NAMALWA (cell line): ENCODE measurements around the gene UBE2K.
A peak's percentile ranks its signal among the peaks of the same experiment; 100 is the strongest.
"Not testable (repeated sequence)": the region's sequence is repeated elsewhere in the genome, so short reads cannot be mapped to it uniquely, and the experiment has no call there.

Experiments
- DNase-seq: peaks from one replicate; pipeline ENCODE4 v3.0.0-alpha.2; 2015; ENCODE audit warnings: low spot score

The UBE2K gene

DNA sequence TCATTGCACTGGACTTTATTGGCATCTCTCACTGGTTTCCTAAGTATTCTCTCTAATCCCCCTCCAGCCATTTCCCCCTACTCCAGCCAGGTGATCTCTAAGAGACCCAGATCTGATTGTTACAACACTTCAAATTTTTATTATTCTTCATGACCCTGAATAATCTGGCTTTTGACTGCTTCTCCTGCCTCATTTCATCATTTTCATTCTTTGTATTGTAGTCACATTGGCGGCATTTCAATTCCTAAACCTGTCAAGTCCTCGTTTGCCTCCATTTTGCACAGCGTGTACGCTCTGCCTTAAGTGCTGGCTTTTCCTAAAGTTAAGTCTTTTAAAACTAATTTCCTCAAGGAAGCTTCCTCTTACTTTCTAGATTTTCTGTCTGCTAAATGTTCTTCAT is 31.6 kb downstream of the UBE2K start:
- DNase-seq, result no peak

DNA sequence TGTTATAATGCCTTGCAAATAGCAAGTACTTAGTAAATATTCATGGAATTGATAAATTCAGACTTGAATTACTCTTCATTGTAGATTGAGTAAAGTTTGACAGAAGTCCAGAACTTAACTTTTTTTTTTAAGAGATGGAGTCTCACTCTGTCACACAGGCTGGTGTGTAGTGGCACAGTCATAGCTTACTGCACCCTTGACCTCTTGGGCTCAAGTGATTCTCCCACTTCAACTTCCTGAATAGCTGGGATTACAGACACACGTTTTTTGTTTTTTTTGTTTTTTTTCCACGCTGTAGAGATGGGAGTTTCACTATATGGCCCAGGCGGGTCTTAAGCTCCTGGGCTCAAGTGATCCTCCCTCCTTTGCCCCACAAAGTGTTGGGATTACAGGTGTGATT is 32.1 kb downstream of the UBE2K start:
- no peak for DNase-seq

DNA sequence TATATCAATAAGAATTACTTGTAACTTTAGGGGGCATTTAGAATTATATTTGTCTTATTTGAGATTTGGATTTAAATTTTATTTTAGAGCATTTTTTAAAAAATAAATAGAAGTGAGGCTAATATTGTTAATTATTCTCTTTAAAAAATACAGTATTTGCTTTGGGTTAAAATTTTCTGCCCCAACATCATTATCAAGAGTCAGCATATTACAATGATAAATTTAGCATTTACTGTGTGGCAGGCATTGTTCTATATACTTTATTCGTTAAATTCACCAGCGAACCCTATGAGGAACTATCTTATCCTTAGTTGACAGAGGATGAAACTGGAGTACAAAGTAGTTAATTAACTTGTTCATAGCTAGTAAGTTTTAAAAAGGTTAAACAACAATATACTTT is 34.0 kb downstream of the UBE2K start:
- DNase-seq, result no peak

DNA sequence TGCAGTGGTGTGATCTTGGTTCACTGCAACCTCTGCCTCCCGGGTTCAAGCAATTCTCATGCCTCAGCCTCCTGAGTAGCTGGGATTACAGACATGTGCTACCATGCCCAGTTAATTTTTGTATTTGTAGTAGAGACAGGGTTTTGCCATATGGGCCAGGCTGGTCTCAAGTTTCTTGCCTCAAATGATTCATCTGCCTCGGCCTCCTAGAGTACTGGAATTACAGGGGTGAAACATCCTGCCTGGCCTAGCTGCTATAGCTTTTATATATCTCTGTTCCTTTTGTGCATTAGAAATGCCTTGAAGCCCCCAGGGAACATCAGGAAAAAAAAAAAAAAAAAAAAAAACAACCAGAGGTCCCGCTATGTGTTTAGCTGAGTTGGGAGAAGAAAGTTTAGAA is 34.8 kb downstream of the UBE2K start:
- no peak for DNase-seq

DNA sequence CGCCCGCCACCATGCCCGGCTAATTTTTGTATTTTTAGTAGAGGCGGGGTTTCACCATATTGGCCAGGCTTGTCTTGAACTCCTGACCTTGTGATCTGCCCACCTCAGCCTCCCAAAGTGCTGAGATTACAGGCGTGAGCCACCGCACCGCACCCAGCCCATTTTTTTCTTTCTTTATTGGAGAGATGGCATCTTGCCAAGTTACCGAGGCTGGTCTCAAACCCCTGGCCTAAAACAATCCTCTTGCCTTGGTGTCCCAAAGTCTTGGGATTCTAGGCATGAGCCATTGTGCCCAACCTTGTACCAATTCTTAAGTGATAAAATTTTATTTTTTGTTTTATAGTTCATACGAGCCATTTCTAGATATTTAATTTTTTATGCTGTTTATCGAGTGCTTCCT is 41.7 kb downstream of the UBE2K start:
- DNase-seq, result not testable (repeated sequence)

DNA sequence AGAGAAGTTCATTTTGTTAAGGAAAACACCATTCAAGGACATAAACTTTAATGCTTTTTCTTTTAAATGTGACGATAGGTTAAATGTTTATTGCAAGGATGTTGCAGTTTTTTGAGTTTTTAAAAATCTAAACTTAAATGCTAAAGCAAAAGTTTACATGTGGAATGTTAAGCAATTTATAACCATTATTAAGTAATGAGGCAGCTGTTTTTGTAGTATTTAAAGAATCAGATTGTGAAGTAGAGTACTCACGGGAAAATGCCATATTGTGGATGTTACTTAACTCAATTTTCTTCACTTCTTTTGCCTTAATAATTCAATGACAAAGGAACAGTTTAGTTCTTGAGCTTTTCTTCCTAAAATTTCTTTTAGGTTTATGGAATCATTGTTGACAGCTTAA is 43.5 kb downstream of the UBE2K start:
- no peak for DNase-seq

DNA sequence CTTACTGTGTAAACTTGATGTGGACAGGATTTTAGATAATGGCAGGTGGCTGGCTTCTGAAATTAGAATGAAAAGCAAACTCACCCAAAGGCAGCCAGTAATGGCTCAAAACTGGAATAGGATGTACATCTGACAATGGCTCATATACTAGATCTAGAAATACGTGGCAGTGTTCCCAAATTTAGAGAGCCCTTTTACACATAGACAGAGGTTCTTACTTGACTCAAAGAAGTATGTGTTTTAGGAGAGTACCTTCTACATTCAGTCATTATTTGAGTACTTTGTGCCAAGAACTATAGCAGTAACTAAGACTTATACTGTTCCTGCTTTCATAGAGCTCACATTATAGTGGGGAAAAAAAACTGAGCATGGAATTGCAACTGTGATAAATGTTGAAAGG is 48.0 kb downstream of the UBE2K start:
- no peak for DNase-seq

DNA sequence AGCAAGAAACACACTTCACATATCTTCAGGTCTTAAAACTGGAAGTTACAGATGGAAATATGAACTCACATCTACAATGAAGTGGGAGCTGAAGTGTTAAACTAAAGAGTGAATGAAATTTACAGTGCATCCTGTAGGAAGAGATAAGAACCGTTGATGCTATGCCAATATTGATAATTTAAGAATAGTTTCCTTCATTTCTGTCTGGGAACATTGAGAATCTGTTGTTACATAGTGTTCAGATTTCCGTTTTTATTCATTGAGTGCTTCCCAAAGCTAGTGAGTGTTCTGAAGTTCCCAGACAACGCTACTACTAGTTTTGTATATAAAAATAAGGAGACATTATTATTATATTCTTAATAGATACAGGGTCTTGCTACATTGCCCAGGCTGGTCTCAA is 52.3 kb downstream of the UBE2K start:
- DNase-seq, result no peak

DNA sequence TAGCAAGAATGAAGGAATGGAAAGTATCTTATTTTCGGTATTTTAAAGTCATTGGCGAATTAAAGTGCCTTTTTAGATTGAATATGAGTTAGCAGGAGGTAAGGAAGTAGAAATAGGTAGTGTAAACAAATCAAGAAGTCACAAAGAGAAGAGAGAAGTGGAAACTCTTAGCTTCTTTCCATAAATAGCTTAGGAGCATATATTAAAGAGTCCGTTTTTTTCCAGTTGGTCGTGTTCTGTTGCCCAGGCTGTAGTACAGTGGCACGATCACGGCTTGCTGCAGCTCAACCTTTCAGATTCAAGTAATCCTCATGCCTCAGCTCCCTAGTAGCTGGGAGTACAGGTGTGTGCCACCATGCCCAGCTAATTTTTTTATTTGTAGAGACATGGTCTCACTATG is 56.4 kb downstream of the UBE2K start:
- peak; percentile 29 for DNase-seq

DNA sequence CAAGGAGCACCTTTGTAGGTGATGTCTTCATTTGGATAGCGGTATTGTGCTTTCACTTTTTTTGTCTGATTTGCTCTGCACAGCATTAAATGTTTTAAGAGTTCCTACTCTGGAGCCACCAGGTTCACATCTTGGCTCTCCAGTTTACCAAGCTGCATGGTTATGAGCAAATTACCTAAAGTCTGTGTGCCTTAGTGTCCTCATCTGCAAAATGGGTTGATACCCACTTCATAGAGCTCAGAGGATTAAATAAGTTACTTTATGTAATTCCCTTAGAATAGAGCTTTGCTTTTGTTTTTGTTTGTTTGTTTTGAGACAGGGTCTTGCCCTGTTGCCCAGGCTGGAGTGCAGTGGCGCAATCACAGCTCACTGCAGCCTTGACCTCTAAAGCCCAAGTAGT is 58.2 kb downstream of the UBE2K start:
- no peak for DNase-seq

DNA sequence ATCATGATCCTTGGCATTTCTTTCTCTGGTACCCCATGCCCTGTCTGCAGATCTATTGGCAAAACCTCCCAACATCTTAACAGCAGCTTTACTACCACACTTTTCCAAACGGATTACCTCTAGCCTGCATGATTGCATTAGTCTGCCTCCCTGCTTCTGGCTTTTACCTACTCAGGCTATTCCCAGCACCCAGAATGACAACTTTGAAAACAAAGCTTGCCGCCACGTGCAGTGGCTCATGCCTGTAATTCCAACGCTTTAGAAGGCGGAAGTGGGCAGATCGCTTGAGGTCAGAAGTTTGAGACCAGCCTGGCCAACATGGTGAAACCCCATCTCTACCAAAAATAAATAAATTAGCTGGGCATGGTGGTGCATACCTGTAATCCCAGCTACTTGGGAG is 60.2 kb downstream of the UBE2K start:
- no peak for DNase-seq

DNA sequence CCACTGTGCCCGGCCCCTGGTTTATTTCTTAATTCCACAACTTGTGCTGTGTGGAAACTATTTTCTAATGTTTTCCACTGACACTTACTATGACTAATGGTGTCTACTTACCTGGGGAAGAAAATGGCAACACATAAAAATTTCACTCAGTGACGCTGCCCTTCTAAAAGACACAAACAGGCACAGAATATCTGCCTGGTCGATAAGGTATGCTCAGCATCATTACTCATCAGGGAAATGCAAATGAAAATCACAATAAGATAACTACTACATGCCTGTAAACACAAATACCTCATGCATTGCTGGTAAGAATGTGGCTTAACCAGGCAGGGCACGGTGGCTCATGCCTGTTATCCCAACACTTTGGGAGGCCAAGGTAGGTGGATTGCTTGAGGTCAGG is 61.6 kb downstream of the UBE2K start:
- no peak for DNase-seq

DNA sequence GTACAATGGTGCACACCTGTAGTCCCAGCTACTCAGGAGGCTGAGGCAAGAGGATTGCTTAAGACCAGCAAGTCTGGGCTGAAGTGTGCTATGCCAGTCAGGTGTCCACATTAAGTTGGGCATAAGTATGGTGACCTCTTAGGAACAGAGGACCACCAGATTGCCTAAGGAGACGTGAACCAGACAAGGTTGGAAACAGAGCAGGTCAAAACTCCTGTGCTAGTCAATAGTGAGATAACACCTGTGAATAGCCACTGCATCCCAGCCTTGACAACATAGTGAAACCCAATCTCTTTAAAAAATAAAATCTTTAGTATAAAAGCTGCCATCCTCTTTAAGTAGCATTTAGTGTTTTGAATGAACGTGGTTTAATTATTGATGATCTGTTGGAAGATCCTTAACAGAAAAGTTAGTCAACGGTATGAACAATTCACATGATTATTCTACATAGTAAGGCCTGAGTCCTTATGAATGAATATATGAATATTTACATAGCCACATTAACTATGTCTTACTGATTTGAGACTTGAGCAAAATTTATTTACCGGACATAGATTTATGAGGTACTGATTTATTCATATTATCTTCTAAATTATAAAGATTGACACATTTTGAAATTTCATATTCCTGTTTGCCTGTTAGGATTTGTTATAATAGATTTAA is 63.2 kb downstream of the UBE2K start:
- no peak for DNase-seq

DNA sequence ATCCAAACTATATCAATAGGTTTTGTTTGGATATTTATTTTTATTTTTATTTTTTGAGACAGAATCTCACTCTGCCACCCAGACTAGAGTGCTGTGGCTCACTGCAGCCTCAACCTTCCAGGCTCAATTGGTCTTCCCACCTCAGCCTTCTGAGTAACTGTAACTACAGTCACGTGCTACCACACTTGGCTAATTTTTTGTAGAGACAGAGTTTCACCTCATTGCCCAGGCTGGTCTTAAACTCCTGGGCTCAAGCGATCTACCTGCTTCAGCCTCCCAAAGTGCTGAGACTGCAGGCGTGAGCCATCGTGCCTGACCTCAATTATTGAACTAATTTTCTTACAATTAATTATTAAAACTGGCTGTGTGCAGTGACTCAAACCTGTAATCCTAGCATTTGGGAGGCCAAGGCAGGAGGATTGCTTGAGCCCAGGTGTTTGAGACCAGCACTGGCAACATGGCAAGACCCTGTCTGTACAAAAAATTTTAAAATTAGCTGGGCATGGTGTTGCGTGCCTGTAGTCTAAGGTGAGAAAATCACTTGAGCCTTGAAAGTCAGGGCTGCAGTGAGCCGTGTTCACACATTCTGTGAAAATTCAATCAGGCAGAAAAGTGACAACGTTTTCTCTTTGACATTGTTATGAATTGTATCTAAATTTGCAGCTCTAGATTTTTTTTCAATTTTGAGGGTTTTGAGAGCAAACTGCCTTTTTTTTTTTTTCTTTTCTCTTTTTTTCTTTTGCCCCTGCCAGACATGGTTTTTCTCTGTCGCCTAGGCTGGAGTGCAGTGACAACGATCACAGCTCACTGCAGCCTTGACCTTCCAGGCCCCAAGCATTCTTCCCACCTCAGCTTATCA is 66.0 kb downstream of the UBE2K start:
- peak; percentile 25 for DNase-seq

DNA sequence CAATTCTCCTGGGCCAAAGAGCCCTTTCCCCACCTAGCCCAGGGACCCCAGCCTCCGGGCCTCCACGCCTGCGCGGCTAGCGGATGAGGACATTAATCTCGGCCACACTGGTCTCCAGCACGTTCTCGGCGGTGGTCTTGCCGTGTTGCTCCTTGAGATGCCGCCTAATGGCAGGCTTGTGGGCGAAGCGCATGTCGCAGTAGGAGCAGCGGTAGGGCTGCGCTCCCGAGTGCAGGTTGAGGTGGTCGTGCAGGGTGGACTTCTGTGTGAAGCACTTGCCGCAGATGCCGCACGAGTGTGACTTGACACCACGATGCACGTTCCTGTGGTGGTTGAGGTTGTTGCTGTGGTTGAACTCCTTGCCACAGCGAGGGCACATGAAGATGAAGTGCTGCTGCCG is 72.1 kb downstream of the UBE2K start:
- DNase-seq, result no peak

DNA sequence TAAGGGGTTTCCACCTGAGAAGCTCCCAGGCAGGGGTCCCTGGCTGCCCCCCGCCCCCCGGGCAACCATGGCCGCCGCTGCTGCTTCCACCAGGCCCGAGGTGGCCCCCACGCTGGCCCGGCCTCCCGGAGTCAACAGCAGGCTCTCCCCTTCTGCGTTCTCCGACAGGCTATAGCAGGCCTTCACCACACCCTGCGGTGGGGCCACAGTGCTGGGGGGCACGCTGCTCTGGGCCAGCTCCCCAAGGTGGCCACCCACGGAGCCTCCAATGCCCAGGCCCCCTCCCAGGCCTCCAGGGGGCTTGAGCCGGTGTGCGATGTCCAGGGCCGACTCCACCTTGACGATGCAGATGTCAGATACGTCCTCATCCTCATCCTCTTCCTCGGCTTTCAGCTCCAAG is 72.5 kb downstream of the UBE2K start:
- no peak for DNase-seq

DNA sequence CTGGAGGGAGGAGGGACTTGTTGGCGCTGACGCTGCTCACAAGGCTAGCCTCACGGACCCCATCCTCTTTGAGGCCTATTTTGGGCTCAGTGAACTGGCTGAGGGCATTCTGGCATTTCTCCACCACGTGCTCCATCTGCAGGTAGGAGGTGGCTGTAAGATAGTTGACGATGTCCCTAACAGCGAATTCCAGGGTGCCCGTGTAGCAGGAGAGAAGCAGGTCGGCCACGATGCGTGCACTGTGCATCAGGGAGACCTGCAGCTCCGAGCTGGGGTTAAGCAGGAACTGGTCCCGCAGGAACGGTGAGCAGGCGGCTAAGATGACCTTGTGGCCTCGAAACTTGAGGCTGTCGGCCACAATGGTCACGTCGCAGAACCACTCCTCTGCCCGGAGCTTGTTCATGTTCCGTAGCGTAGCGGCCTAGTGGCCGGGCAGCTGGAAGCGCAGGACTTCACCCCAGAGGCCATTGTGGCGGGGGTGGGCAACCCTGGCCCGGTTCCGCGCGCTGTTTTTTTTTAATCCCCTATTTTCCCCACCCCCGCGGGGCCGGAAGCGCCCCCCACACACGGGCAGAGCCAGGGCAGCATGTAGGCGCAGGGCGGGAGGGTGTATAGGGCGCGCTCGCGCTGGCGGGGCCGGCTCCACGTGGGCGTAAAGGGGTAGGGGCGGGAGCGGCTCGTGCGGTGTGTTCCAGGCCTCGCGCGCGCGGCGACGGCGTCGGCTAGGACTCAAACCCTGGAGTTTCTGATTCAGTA is 73.2 kb downstream of the UBE2K start:
- no peak for DNase-seq

DNA sequence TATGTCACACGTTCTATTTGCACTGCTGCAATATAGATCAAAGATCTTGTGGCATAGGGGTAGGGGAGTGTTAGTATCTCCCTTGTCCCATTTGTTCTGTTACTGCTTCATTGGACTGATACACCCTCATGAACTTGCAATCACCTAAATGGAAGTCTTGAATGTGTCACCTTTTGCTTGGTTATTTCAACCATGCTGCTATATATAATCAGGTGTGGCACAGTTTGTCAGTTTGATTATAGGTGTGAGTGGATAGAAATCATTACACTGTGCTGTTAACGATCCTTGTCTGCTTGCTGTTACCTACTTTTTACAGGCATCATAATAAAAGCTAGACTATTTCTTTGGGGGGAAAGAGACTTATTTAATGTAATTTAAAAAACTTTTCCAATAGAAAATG is 84.1 kb downstream of the UBE2K start:
- DNase-seq, result not testable (repeated sequence)

DNA sequence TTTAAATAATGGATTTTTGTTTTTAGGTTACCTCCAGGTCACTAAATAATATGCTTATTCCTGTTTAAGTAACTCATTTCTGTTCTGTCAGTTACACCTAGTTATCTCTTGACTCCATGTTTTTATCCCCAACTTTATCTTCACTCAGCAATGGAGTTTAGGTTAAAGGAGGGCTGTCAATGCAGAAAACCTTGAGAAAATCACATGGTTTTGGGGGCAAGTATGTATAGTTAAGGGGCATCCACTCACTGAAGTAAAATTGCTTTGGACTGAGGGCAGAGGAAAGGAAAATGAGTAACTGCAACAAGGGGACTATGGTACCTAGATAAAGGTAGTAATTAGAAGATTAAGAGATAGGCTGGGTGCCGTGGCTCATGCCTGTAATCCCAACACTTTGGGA is 87.1 kb downstream of the UBE2K start:
- no peak for DNase-seq

DNA sequence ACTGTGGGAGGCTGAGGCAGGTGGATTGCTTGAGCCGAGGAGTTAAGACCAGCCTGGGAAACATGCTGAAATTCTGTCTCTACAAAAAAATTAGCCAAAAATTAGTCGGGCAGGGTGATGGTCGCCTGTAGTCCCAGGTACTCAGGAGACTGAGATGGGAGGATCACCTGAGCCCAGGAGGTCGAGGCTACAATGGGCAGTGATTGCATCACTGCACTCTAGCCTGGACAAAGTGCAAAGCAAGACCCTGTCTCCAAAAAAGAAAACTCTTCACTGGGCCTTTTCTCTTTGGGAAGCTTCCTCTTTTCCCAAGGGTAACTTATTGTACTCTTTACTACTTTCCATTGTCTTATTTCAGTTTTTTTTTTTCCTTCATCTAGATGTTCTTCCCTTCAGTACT is 88.9 kb downstream of the UBE2K start:
- no peak for DNase-seq

DNA sequence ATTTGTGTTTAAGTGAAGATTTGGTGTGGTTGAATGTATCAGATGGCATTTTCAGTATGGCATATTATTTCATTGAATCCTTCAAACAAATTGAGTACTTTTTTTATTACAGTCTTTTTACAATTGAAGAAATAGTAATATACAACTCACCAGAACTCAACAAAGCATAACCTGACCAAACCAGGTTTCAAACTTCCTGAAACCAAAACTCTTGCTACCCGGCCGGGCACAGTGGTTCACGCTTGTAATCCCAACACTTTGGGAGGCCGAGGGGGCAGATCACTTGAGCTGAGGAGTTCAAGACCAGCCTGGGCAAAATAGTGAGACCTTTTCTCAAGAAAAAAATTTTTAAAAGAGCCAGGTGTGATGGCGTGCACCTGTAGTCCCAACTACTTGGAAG is 94.2 kb downstream of the UBE2K start:
- no peak for DNase-seq

DNA sequence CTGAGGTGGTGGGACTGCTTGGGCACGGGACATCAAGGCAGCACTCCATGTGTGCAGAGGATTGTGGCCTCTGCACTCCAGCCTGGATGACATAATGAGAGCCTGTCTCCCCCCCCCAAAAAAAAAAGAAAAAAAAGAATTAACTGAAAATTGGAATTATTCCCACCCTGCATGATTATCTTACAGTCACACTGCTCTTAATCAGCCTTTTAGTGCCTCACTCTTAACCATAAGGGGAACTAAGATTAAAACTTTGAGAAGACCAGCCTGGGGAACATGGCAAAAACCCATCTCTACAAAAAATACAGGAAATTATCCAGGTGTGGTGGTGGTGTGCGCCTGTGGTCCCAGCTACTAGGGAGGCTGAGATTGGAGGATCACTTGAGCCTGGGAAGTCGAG is 94.6 kb downstream of the UBE2K start:
- DNase-seq, result no peak

DNA sequence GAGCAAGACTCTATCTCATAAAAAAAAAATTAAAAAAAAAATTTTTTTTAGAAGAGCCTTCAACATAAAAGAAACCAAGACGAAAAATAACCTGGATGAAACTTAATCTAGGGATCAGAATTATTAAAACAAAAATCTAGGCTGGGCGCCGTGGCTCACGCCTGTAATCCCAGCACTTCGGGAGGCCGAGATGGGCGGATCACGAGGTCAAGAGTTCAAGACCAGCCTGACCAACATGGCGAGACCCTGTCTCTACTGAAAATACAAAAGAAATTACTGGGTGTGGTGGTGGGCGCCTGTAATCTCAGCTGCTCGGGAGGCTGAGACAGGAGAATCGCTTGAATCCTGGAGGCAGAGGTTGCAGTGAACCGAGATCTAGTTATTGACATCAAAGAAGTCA is 95.0 kb downstream of the UBE2K start:
- DNase-seq, result not testable (repeated sequence)
